ENCODE data around the gene PYGO1. TPM values are rescaled to one million over a fixed set of nuclear protein-coding genes. Genes with fewer than 3 reads are reported as not detected.

The PYGO1 gene
- total and polyA plus RNA-seq, 2 of the 4 experiments (the other 2 are of a cell fraction) = 3.0 to 6.6 TPM

GRCh38 chr15:55590788-55591187, 2.6 kb upstream of the PYGO1 start:
- Histone ChIP-seq H2AK9ac (replicated peaks; ENCODE audit: low read depth, low read length, poor library complexity) (no peak overlapping the region), H3K4ac (ENCODE audit: low read depth, low read length) (no peak overlapping the region), H3K56ac (ENCODE audit: extremely low read depth, insufficient read depth, low read length) (no peak overlapping the region), H4K20me1 (ENCODE audit: insufficient read depth, low read length) (0 out of 2 replicates have a peak, but pooled peaks cover 7% of the 10 kb centered on the region), H3K27me3 (ENCODE audit: control insufficient read depth, insufficient read depth, low read length) (no peaks in the 10 kb centered on the region), H3K4me1 (ENCODE audit: control insufficient read depth, insufficient read depth, low read length) (peaks cover 3% of the 10 kb centered on the region; the same call in 1 of the 2 replicates), H3K4me3 (ENCODE audit: insufficient read depth, low read depth, low read length) (no peak overlapping the region), H2BK120ac (ENCODE audit: low read depth, low read length) (no peak overlapping the region), H2BK15ac (ENCODE audit: low read depth, low read length) (no peak overlapping the region), H3K4me2 (ENCODE audit: low read depth, low read length) (no peak overlapping the region), H2BK5ac (ENCODE audit: low read depth, low read length, poor library complexity, severe bottlenecking) (no peak overlapping the region), H3K9me1 (ENCODE audit: insufficient read depth, low read length) (no peaks in the 10 kb centered on the region), H2BK20ac (ENCODE audit: low read depth, low read length) (no peak overlapping the region), H2AFZ (replicated peaks; ENCODE audit: low read length, poor library complexity) (no peak overlapping the region), H4K5ac (ENCODE audit: low read depth, low read length) (no peak overlapping the region), H3K23ac (ENCODE audit: low read depth, low read length) (no peak overlapping the region), H3K9me3 (ENCODE audit: control insufficient read depth, insufficient read depth, low read length) (no peaks in the 10 kb centered on the region), H4K91ac (ENCODE audit: insufficient read depth, low read depth, low read length) (no peak overlapping the region), H2AK5ac (ENCODE audit: low read depth, low read length) (no peak overlapping the region), H3K18ac (ENCODE audit: low read depth, low read length) (no peak overlapping the region), H3K14ac (replicated peaks; ENCODE audit: low read depth, low read length) (no peak overlapping the region), H4K8ac (ENCODE audit: low read depth in 2 of 2, low read length in 2 of 2) (no peak overlapping the region), H3K79me1 (ENCODE audit: low read depth in 1 of 2, low read length in 2 of 2) (peaks cover 5 to 21% of the 10 kb centered on the region in 2 experiments; a peak in 3 of 4 replicates), H3K36me3 (ENCODE audit: control insufficient read depth, insufficient read depth, low read length) (no peaks in the 10 kb centered on the region), H3K27ac (ENCODE audit: insufficient read depth, low read length) (no peak overlapping the region), H3K9ac (ENCODE audit: low read depth, low read length) (no peak overlapping the region)
- DNase-seq (no peak), ATAC-seq (ENCODE audit: low read depth) (no peak)
- ChIA-PET POLR2A (ENCODE audit: unreplicated experiment) (no interaction called here), CTCF (no interaction called here)
- TF ChIP-seq CEBPB (IDR thresholded peaks at IDR 0.05; ENCODE audit: low read depth, low read length) (no peak), MXI1 (IDR thresholded peaks at IDR 0.05; ENCODE audit: borderline replicate concordance, low read depth, low read length) (no peak), SMC3 (IDR thresholded peaks at IDR 0.05; ENCODE audit: low read depth, low read length) (no peak), MAFK (IDR thresholded peaks at IDR 0.05; ENCODE audit: low read depth, low read length) (no peak), RCOR1 (IDR thresholded peaks at IDR 0.05; ENCODE audit: insufficient replicate concordance, low read length) (no peak)
- no TSS peak for BruUV-seq (replicated peaks)
- in situ Hi-C loops (cut with MboI; ENCODE audit: low sequenced_read_pairs) = no loop called here
- dilution Hi-C loops (cut with HindIII; ENCODE audit: low sequenced_read_pairs, unreplicated experiment) = no loop called here
- intact Hi-C loops (cut with micrococcal nuclease) = no loop called here
- WGBS, 2 experiments (ENCODE audit: extremely low coverage in 2 of 2, insufficient read length in 1 of 2) = no CpG with 5 or more reads among the region's 3 CpGs

Measured in IMR-90 (cell line).